HepG2 (cell line): Measurements from ENCODE around the gene ATRNL1. TPM values are rescaled to one million over a fixed set of nuclear protein-coding genes. Genes with fewer than 3 reads are reported as not detected.

Source experiments
- ATAC-seq: fragments of 200-7000 bp; cut with Tn5 transposase; 3 replicates; pipeline ENCODE4 v1.9.1; 2020; ENCODE audit warnings: mild to moderate bottlenecking, moderate library complexity
- BruUV-seq: library from RNA; stranded (reverse); fragments of 400-500 nt; replicated peaks from 2 replicates; lab custom pipeline; 2021; lab: Mats Ljungman, UMichigan
- CTCF ChIA-PET: fragments of 300-600 bp; formaldehyde crosslinking; extraction: SDS; loops from one replicate; lab custom pipeline; 2021; ENCODE audit warnings: low total read pairs, inconsistent platforms, low intra/inter-chr PET ratio; lab: Yijun Ruan, JAX
- POLR2A ChIA-PET: fragments of 350-600 bp; sonication (Branson Sonifier 250); formaldehyde crosslinking; loops from one replicate; lab custom pipeline; 2020; ENCODE audit warnings: antibody characterized with exemption, inconsistent platforms; lab: Yijun Ruan, JAX
- DNase-seq: peaks from one replicate; pipeline ENCODE4 v3.0.0-alpha.2; 2015; ENCODE audit warnings: low spot score
- FAIRE-seq: peaks from 3 replicates; lab custom pipeline; 2011; peaks lifted over from hg19 to GRCh38; lab: Jason Lieb, UNC
- H2AFZ ChIP-seq: one replicate; pipeline ENCODE4 v1.6.1; 2011; ENCODE audit warnings: low read length, inconsistent platforms
- H3K27ac ChIP-seq: fragments of 300-600 bp; 3 replicates; pipeline ENCODE4 v1.8.0; 2011; ENCODE audit warnings: mixed run types, mild to moderate bottlenecking, mixed read lengths, low read length, inconsistent platforms; ENCODE audit not compliant: insufficient read depth; ENCODE audit errors: extremely low read length
- H3K27me3 ChIP-seq, 2 experiments: fragments of 200-600 bp in 1 of 2; 2 replicates in 1 of 2; 3 replicates in 1 of 2; pipeline versions ENCODE4 v1.6.0 to v1.8.0; 2011; ENCODE audit warnings: low read length in 2 of 2, mild to moderate bottlenecking in 2 of 2, moderate library complexity in 2 of 2, inconsistent platforms in 1 of 2; ENCODE audit not compliant: insufficient read depth in 2 of 2, control insufficient read depth in 1 of 2
- H3K36me3 ChIP-seq, 2 experiments: fragments of 200-600 bp in 1 of 2; replicated peaks in 1 of 2; 2 replicates in 1 of 2; 3 replicates in 1 of 2; pipeline versions ENCODE4 v1.5.1 to v1.8.0; 2011; ENCODE audit warnings: low read length in 2 of 2, inconsistent platforms in 1 of 2; ENCODE audit not compliant: insufficient read depth in 2 of 2, control insufficient read depth in 1 of 2
- H3K4me1 ChIP-seq: 2 replicates; pipeline ENCODE4 v1.5.1; 2012; ENCODE audit warnings: low read length, inconsistent platforms; ENCODE audit not compliant: insufficient read depth
- H3K4me2 ChIP-seq: 2 replicates; pipeline ENCODE4 v1.6.0; 2011; ENCODE audit warnings: low read depth, low read length, inconsistent platforms
- H3K4me3 ChIP-seq, 3 experiments: fragments of 200-600 bp in 1 of 3; sonication (generic), shearing (Covaris generic) in 1 of 3; replicated peaks in 1 of 3; 2 replicates each; pipeline ENCODE4 v1.5.1; 2011 to 2016; ENCODE audit warnings: low read length in 3 of 3, inconsistent platforms in 2 of 3, low read depth in 2 of 3, mild to moderate bottlenecking in 2 of 3, control low read depth in 1 of 3, mixed read lengths in 1 of 3; ENCODE audit not compliant: insufficient read depth in 1 of 3
- H3K79me2 ChIP-seq: one replicate; pipeline ENCODE4 v1.6.1; 2011; ENCODE audit warnings: low read length, inconsistent platforms; ENCODE audit not compliant: insufficient read depth
- H3K9ac ChIP-seq: 2 replicates; pipeline ENCODE4 v1.6.0; 2011; ENCODE audit warnings: mild to moderate bottlenecking, low read depth, low read length, inconsistent platforms; ENCODE audit not compliant: insufficient read depth
- H3K9me3 ChIP-seq: 2 replicates; pipeline ENCODE4 v1.5.1; 2012; ENCODE audit warnings: mild to moderate bottlenecking, low read length
- H4K20me1 ChIP-seq: 2 replicates; pipeline ENCODE4 v1.6.0; 2011; ENCODE audit warnings: inconsistent platforms, mild to moderate bottlenecking, low read length, moderate library complexity; ENCODE audit not compliant: insufficient read depth
- ASH2L ChIP-seq: fragments of 300-600, 200-600 bp; sonication (generic); IDR thresholded peaks from 2 replicates; pipeline ENCODE4 v1.7.0; 2017; ENCODE audit warnings: low read depth, mild to moderate bottlenecking, moderate library complexity, mixed read lengths, low read length; ENCODE audit not compliant: insufficient read length
- ATF4 ChIP-seq, 2 experiments: fragments of 450-650 bp in 1 of 2; sonication (generic) in 1 of 2; formaldehyde crosslinking; IDR thresholded peaks; 2 replicates each; pipeline versions ENCODE4 v1.5.0 to v1.8.0; 2020 to 2022; ENCODE audit warnings: mild to moderate bottlenecking in 1 of 2, missing genetic modification reagents in 1 of 2
- FOXK2 ChIP-seq: fragments of 450-650 bp; IDR thresholded peaks from 2 replicates; pipeline ENCODE4 v1.6.1; 2016
- RARA ChIP-seq: IDR thresholded peaks from 2 replicates; pipeline ENCODE4 v1.6.1; 2016; ENCODE audit warnings: missing genetic modification reagents, missing compliant biosample characterization
- THAP8 ChIP-seq: sonication (generic); formaldehyde crosslinking; IDR thresholded peaks from 2 replicates; pipeline ENCODE4 v1.5.1; 2020; ENCODE audit warnings: missing genetic modification reagents, mild to moderate bottlenecking, borderline replicate concordance
- ZBED4 ChIP-seq: sonication (generic); formaldehyde crosslinking; IDR thresholded peaks from 2 replicates; pipeline ENCODE4 v1.4.0; 2020; ENCODE audit warnings: missing genetic modification reagents, borderline replicate concordance
- ZBTB46 ChIP-seq: sonication (generic); formaldehyde crosslinking; IDR thresholded peaks from 2 replicates; pipeline ENCODE4 v1.4.0; 2020; ENCODE audit warnings: mild to moderate bottlenecking, missing genetic modification reagents, borderline replicate concordance
- ZNF12 ChIP-seq: sonication (generic); formaldehyde crosslinking; IDR thresholded peaks from 2 replicates; pipeline ENCODE4 v1.5.0; 2020; ENCODE audit warnings: missing genetic modification reagents
- ZNF503 ChIP-seq: sonication (generic); formaldehyde crosslinking; IDR thresholded peaks from 2 replicates; pipeline ENCODE4 v1.4.0; 2020; ENCODE audit warnings: missing genetic modification reagents
- ZNF800 ChIP-seq: sonication (generic); formaldehyde crosslinking; IDR thresholded peaks from 2 replicates; pipeline ENCODE4 v1.4.0; 2020; ENCODE audit warnings: missing genetic modification reagents
- ZNF839 ChIP-seq: sonication (generic); formaldehyde crosslinking; IDR thresholded peaks from 2 replicates; pipeline ENCODE4 v1.4.0; 2020; ENCODE audit warnings: missing genetic modification reagents, mild to moderate bottlenecking, borderline replicate concordance
- WGBS: methylation state at CpG from one replicate; pipeline ENCODE4 v1.1.6; 2017; ENCODE audit warnings: low lambda C conversion rate; 5-methylcytosine and 5-hydroxymethylcytosine counted together
- in situ Hi-C: cut with HindIII; loops from 2 replicates; pipeline ENCODE4 v1.10.0; 2017; ENCODE audit warnings: low pct_unique_long_range_greater_than_20kb; ENCODE audit not compliant: extremely low pct_ligation_motif_present
- intact Hi-C: fragments of 100-400 bp; cut with micrococcal nuclease; formaldehyde crosslinking; loops from one replicate; pipeline ENCODE4 v1.10.0; 2022; ENCODE audit not compliant: unreplicated experiment
- polyA plus RNA-seq, 8 experiments: library from polyadenylated mRNA; depleted of rRNA in 3 of 8; stranded (reverse) in 7 of 8; unstranded in 1 of 8; fragments of >200 nt; fragmentation: Illumina TruSeq in 4 of 8; extraction: Trizol in 4 of 8; gene quantifications; 2 replicates each; pipeline versions ENCODE4 v1.2.1 to v1.2.3, GENCODE V29; 2011 to 2016; ENCODE audit warnings: low read depth in 4 of 8, missing spikeins in 1 of 8, mixed read lengths in 1 of 8; ENCODE audit not compliant: insufficient read depth in 1 of 8
- total RNA-seq, 5 experiments: library from RNA; depleted of rRNA; stranded (reverse); fragments of >200 nt; fragmentation: Illumina TruSeq; extraction: Trizol; gene quantifications; 2 replicates each; pipeline ENCODE4 v1.2.3, GENCODE V29; 2016; ENCODE audit warnings: low read depth in 1 of 5

The ATRNL1 gene
- total and polyA plus RNA-seq, 2 of the 13 experiments (the other 11 are each of a cell fraction or from before 2014, with no cell fraction given), result 0.04 TPM; not detected in 1

GRCh38 chr10:115814542-115814941 lies 721.4 kb downstream of the ATRNL1 start:
- Histone ChIP-seq H3K27ac (no peak overlapping the region), H3K79me2 (no peaks in the 10 kb centered on the region), H3K9me3 (no peaks in the 10 kb centered on the region), H2AFZ (no peak overlapping the region), H3K4me3 (no peak overlapping the region), H3K36me3 (no peaks in the 10 kb centered on the region), H3K9ac (no peak overlapping the region), H3K4me2 (no peak overlapping the region), H3K4me1 (no peaks in the 10 kb centered on the region), H3K27me3 (no peaks in the 10 kb centered on the region), H4K20me1 (no peaks in the 10 kb centered on the region)
- no peak for TF ChIP-seq RARA (CRISPR knock-in tag)
- TF ChIP-seq ZBTB46 (CRISPR knock-in tag), result no peak
- TF ChIP-seq ZNF12, result no peak
- no peak for TF ChIP-seq FOXK2
- no peak for TF ChIP-seq ATF4 (CRISPR knock-in tag; IDR thresholded peaks at IDR 0.05)
- TF ChIP-seq ASH2L, result no peak
- TF ChIP-seq THAP8 (CRISPR knock-in tag), result no peak
- TF ChIP-seq ZNF839, result no peak
- no peak for TF ChIP-seq ZBED4 (CRISPR knock-in tag)
- TF ChIP-seq ZNF800 (CRISPR knock-in tag), result no peak
- no peak for TF ChIP-seq ZNF503 (CRISPR knock-in tag)
- intact Hi-C loops (no loop called here), in situ Hi-C loops (no loop called here)
- no peak for DNase-seq
- no TSS peak for BruUV-seq
- 2% methylated on average over 2 of the region's 2 CpGs for WGBS
- no peak for ATAC-seq
- ChIA-PET POLR2A (no interaction called here), CTCF (no interaction called here)
- no peak for FAIRE-seq
